ENCODE measurements around the gene PROSER2. TPM values are rescaled to one million over a fixed set of nuclear protein-coding genes. Genes with fewer than 3 reads are reported as not detected.

The PROSER2 gene
- 15.2 to 23.8 TPM (median 15.6 TPM) in 3 replicates for total RNA-seq
- long read RNA-seq, transcript PROSER2-201 (4 exons, 3,333 nt), result major isoform, 13 of 23 reads
- long read RNA-seq, partial matches to known transcripts, result 2 of 23 reads
- long read RNA-seq, other reads (novel, unspliced or antisense), result 5 of 23 reads

DNA sequence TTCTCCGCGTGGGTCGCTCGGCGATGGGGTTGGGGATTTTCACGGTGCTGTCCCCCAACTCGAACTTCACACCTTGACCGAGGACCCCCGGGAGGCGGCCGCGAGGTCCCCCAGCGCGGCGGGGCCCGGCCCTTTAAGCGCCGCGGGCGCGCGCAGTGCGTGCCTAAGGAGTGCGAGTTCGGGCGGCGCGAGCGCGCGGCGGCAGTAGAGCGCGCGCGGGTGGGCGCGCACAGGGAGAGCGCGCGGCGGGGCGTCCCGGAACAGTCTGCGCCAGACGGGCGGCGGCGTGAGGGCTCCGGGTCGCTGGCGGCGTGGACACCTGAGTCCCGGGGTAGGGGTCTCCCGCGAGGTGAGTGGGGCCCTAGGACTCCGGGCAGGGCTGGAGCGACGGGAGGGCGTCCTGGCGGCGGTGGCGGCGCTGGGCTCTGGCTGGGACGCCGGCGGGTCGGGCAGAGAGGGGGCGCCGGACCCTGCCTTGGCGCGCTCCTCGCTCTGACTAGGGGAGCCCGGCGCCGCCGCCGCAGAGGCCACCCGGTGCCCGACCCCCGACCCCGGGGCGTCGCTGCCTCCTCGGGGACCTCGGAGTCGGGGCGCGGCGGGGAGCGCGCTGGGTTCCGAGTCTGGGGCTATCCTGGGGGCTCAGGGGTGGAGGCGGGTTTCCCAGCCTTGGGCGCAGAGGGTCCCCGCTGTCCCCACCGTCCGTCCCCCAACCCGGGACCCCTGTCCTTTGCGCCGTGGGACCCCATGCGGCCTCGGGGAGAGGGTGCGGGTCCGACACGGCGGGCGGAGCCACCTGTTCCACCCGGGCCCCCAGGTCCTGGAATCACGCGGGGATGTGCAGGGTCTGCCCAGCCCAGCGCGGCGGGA lies at the start of gene PROSER2:
PROSER2 (plus strand) TSS at position 235 of the 867 bp plus-strand sequence. CDS start 28,722 bp downstream, outside the sequence.
- Mint-ChIP-seq H3K4me3 (ENCODE audit: unreplicated experiment) (peak within 1 kb of the TSS; percentile 79), H3K27me3 (ENCODE audit: low read depth) (no peaks in the 10 kb centered on the region), H3K4me1 (ENCODE audit: low read depth) (peaks cover 32% of the 10 kb centered on the region), H3K27ac (ENCODE audit: unreplicated experiment) (peak within 1 kb of the TSS; percentile 81), H3K36me3 (ENCODE audit: low read depth) (no peaks in the 10 kb centered on the region), H3K9me3 (ENCODE audit: low read depth) (no peaks in the 10 kb centered on the region)
- no peak for DNase-seq (ENCODE audit: low spot score)
- TF ChIP-seq, protein P1, sequence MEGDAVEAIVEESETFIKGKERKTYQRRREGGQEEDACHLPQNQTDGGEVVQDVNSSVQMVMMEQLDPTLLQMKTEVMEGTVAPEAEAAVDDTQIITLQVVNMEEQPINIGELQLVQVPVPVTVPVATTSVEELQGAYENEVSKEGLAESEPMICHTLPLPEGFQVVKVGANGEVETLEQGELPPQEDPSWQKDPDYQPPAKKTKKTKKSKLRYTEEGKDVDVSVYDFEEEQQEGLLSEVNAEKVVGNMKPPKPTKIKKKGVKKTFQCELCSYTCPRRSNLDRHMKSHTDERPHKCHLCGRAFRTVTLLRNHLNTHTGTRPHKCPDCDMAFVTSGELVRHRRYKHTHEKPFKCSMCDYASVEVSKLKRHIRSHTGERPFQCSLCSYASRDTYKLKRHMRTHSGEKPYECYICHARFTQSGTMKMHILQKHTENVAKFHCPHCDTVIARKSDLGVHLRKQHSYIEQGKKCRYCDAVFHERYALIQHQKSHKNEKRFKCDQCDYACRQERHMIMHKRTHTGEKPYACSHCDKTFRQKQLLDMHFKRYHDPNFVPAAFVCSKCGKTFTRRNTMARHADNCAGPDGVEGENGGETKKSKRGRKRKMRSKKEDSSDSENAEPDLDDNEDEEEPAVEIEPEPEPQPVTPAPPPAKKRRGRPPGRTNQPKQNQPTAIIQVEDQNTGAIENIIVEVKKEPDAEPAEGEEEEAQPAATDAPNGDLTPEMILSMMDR (IDR thresholded peaks at IDR 0.05), result peak; percentile 64

GRCh38 chr10:11773761-11774441 lies 49.3 kb upstream of the PROSER2 start:
- peaks cover 8% of the 10 kb centered on the region for H3K27me3 Mint-ChIP-seq (ENCODE audit: low read depth)
- no peak for DNase-seq (ENCODE audit: low spot score)
- no peaks in the 10 kb centered on the region for H3K9me3 Mint-ChIP-seq (ENCODE audit: low read depth)
- TF ChIP-seq, protein P1 (IDR thresholded peaks at IDR 0.05), result no peak
- H3K4me3 Mint-ChIP-seq (ENCODE audit: unreplicated experiment), result no peak overlapping the region
- no peaks in the 10 kb centered on the region for H3K36me3 Mint-ChIP-seq (ENCODE audit: low read depth)
- H3K27ac Mint-ChIP-seq (ENCODE audit: unreplicated experiment), result no peak overlapping the region
- no peaks in the 10 kb centered on the region for H3K4me1 Mint-ChIP-seq (ENCODE audit: low read depth)

GRCh38 chr10:11775412-11775811 lies 47.7 kb upstream of the PROSER2 start:
- TF ChIP-seq, protein P1 (IDR thresholded peaks at IDR 0.05), result no peak
- no peak overlapping the region for H3K27ac Mint-ChIP-seq (ENCODE audit: unreplicated experiment)
- peaks cover 8% of the 10 kb centered on the region for H3K27me3 Mint-ChIP-seq (ENCODE audit: low read depth)
- H3K9me3 Mint-ChIP-seq (ENCODE audit: low read depth), result no peaks in the 10 kb centered on the region
- DNase-seq (ENCODE audit: low spot score), result no peak
- H3K4me1 Mint-ChIP-seq (ENCODE audit: low read depth), result no peaks in the 10 kb centered on the region
- no peaks in the 10 kb centered on the region for H3K36me3 Mint-ChIP-seq (ENCODE audit: low read depth)
- no peak overlapping the region for H3K4me3 Mint-ChIP-seq (ENCODE audit: unreplicated experiment)

DNA sequence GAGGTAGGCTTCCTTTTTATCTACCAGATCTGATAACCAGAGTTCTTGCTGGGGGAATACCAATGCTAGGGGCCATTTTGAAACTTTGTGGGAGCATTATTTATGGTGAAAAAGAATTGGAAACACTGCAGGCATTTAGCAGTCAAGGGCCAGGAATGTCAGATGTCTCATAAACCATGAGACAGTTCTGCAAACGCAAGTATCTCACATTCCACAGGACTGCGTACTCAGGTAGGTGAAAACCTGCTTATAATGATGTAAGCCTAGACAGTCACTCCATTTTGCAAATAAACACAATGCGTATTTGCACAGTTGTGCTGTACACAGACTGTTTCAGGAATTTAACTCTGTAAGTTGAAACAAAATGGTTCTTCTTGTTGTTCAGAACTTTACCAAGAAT lies 47.1 kb upstream of the PROSER2 start:
- Mint-ChIP-seq H3K4me3 (ENCODE audit: unreplicated experiment) (no peak overlapping the region), H3K27ac (ENCODE audit: unreplicated experiment) (no peak overlapping the region), H3K36me3 (ENCODE audit: low read depth) (no peaks in the 10 kb centered on the region), H3K4me1 (ENCODE audit: low read depth) (no peaks in the 10 kb centered on the region), H3K27me3 (ENCODE audit: low read depth) (peaks cover 8% of the 10 kb centered on the region), H3K9me3 (ENCODE audit: low read depth) (no peaks in the 10 kb centered on the region)
- TF ChIP-seq, protein P1 (IDR thresholded peaks at IDR 0.05), result no peak
- no peak for DNase-seq (ENCODE audit: low spot score)

DNA sequence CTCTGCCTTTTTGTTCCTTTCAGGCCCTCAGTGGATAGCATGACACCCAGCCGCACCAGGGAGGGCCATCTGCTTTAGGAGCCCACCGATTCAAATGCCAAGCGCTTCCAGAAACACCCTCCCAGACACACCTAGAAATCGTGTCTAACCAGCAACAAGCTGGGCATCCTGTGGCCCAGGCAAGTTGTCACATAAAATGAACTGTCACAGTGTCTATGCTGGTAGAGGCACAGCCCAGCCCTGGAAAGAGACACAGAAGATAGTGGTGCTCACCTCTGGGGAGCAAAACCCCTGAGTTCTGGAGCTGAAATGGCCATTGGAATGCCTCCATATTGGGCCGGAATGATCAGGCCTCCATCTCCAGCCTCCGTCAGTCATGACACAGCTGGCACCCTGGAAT lies 42.0 kb upstream of the PROSER2 start:
- H3K4me3 Mint-ChIP-seq (ENCODE audit: unreplicated experiment), result no peak overlapping the region
- peaks cover 3% of the 10 kb centered on the region for H3K27me3 Mint-ChIP-seq (ENCODE audit: low read depth)
- no peak overlapping the region for H3K27ac Mint-ChIP-seq (ENCODE audit: unreplicated experiment)
- H3K4me1 Mint-ChIP-seq (ENCODE audit: low read depth), result peaks cover 5% of the 10 kb centered on the region
- no peaks in the 10 kb centered on the region for H3K9me3 Mint-ChIP-seq (ENCODE audit: low read depth)
- H3K36me3 Mint-ChIP-seq (ENCODE audit: low read depth), result no peaks in the 10 kb centered on the region
- TF ChIP-seq, protein P1 (IDR thresholded peaks at IDR 0.05), result no peak
- no peak for DNase-seq (ENCODE audit: low spot score)
